ENCODE data around the gene COL7A1.

- TF ChIP-seq EZH2 (IDR thresholded peaks at IDR 0.05) = no peak
- no peak for TF ChIP-seq FOXP2 (optimal IDR thresholded peaks at IDR 0.05; ENCODE audit: control extremely low read depth, extremely low read length, insufficient read depth)
- no peak for TF ChIP-seq POLR2AphosphoS5 (IDR thresholded peaks at IDR 0.05; ENCODE audit: borderline replicate concordance, low read depth, low read length)
These were observed 35.3 kb upstream of the COL7A1 start for GRCh38 chr3:48630407-48630806.

Measured in SK-N-MC (cell line).